KMS-11 (cell line): ENCODE measurements around the gene STK32C.

ENCODE experiments used
- H2AFZ ChIP-seq: fragments of 200-600 bp; sonication (generic); 2 replicates; pipeline ENCODE4 v1.6.1; 2016; ENCODE audit warnings: antibody characterized with exemption, mixed run types, low read depth
- H3K27ac ChIP-seq: fragments of 200-600 bp; sonication (generic); 2 replicates; pipeline ENCODE4 v1.6.1; 2016; ENCODE audit warnings: mild to moderate bottlenecking, mixed run types
- H3K27me3 ChIP-seq: fragments of 200-600 bp; sonication (generic); 2 replicates; pipeline ENCODE4 v1.6.1; 2017; ENCODE audit warnings: mild to moderate bottlenecking, low read depth, mixed run types, moderate library complexity; ENCODE audit not compliant: insufficient read depth
- H3K36me3 ChIP-seq: fragments of 200-600 bp; sonication (generic); 2 replicates; pipeline ENCODE4 v1.6.1; 2017; ENCODE audit warnings: mild to moderate bottlenecking, mixed run types; ENCODE audit not compliant: insufficient read depth
- H3K4me1 ChIP-seq: fragments of 200-600 bp; sonication (generic); 2 replicates; pipeline ENCODE4 v1.6.1; 2016; ENCODE audit warnings: mild to moderate bottlenecking, low read depth, mixed run types; ENCODE audit not compliant: poor library complexity, severe bottlenecking
- H3K4me2 ChIP-seq: fragments of 200-600 bp; sonication (generic); 2 replicates; pipeline ENCODE4 v1.7.0; 2016; ENCODE audit warnings: mild to moderate bottlenecking, mixed run types
- H3K4me3 ChIP-seq: fragments of 200-600 bp; sonication (generic); IDR thresholded peaks from 2 replicates; pipeline ENCODE4 v1.6.1; 2017; ENCODE audit warnings: low read depth, low read length, mixed read lengths; ENCODE audit not compliant: insufficient read depth
- H3K79me2 ChIP-seq: fragments of 200-600 bp; sonication (generic); 2 replicates; pipeline ENCODE4 v1.6.1; 2016; ENCODE audit warnings: low read depth, mixed run types; ENCODE audit not compliant: insufficient read depth
- H3K9ac ChIP-seq: fragments of 200-600 bp; sonication (generic); 2 replicates; pipeline ENCODE4 v1.6.1; 2016; ENCODE audit warnings: mild to moderate bottlenecking, mixed run types
- H4K20me1 ChIP-seq: fragments of 200-600 bp; sonication (generic); 2 replicates; pipeline ENCODE4 v1.6.1; 2016; ENCODE audit warnings: mild to moderate bottlenecking, mixed run types; ENCODE audit not compliant: insufficient read depth
- CTCF ChIP-seq: fragments of 200-600 bp; sonication (generic); conservative IDR thresholded peaks from 2 replicates; pipeline ENCODE4 v1.6.1; 2017; ENCODE audit warnings: low read depth, mild to moderate bottlenecking, antibody characterized with exemption, low read length, moderate library complexity, mixed read lengths

STK32C gene

GRCh38 chr10:132275426-132276178 is 32.1 kb downstream of the STK32C start:
- no peaks in the 10 kb centered on the region for H4K20me1 ChIP-seq
- H2AFZ ChIP-seq, result no peak overlapping the region
- no peak overlapping the region for H3K9ac ChIP-seq
- no peak overlapping the region for H3K4me3 ChIP-seq
- no peaks in the 10 kb centered on the region for H3K79me2 ChIP-seq
- no peak overlapping the region for H3K27ac ChIP-seq
- no peaks in the 10 kb centered on the region for H3K36me3 ChIP-seq
- no peaks in the 10 kb centered on the region for H3K4me1 ChIP-seq
- no peak overlapping the region for H3K4me2 ChIP-seq
- H3K27me3 ChIP-seq, result peaks cover 43% of the 10 kb centered on the region
- TF ChIP-seq CTCF, result no peak

GRCh38 chr10:132274986-132275385 is 32.8 kb downstream of the STK32C start:
- no peak overlapping the region for H3K4me2 ChIP-seq
- H3K79me2 ChIP-seq, result no peaks in the 10 kb centered on the region
- H3K27me3 ChIP-seq, result peaks cover 43% of the 10 kb centered on the region
- no peak overlapping the region for H3K27ac ChIP-seq
- H2AFZ ChIP-seq, result no peak overlapping the region
- no peaks in the 10 kb centered on the region for H4K20me1 ChIP-seq
- TF ChIP-seq CTCF, result no peak
- H3K4me1 ChIP-seq, result no peaks in the 10 kb centered on the region
- no peak overlapping the region for H3K9ac ChIP-seq
- H3K4me3 ChIP-seq, result no peak overlapping the region
- no peaks in the 10 kb centered on the region for H3K36me3 ChIP-seq

DNA sequence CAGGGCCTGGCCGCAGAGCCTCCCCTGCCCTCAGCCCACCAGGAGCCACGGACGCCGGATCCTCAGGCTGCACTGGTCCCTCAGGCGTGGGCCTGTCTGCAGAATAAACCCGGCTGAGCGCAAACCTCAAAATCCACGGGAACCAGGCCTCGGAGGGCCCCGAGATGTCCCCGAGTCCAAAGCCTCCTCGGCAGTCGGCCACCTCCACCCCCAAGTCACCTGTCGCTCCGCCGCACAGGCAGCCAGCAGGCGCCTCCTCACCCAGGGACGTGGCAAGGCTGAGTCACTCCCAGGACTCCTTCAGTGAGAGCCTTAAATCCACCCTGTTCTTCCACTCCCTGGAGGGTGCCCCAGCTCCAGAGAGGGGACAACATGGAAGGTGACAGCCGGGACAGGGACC is 33.2 kb downstream of the STK32C start:
- H3K4me1 ChIP-seq, result no peaks in the 10 kb centered on the region
- no peaks in the 10 kb centered on the region for H3K36me3 ChIP-seq
- no peaks in the 10 kb centered on the region for H3K79me2 ChIP-seq
- H3K4me3 ChIP-seq, result no peak overlapping the region
- H3K27me3 ChIP-seq, result peaks cover 43% of the 10 kb centered on the region
- H2AFZ ChIP-seq, result no peak overlapping the region
- no peak overlapping the region for H3K4me2 ChIP-seq
- no peak overlapping the region for H3K27ac ChIP-seq
- H3K9ac ChIP-seq, result no peak overlapping the region
- no peak for TF ChIP-seq CTCF
- H4K20me1 ChIP-seq, result no peaks in the 10 kb centered on the region

DNA sequence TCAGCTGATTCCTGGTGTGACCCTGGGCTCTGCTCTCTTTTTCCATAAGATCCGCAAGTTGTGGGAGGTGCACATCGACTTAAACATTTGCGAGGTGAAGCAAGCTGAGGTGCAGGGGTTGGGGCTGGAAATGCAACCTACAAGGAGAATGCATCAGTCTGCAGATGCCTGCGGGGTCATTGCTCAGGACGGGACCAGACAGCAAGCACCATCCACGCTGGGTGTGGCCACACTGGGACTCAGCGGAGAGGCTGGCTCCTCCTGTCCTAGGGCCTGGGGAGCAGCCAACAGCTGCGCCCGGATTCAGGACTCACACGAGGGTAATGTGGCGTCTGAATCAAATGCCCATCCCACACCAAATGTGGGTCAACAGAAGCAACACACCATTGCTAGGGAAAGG is 33.8 kb downstream of the STK32C start:
- no peak overlapping the region for H2AFZ ChIP-seq
- no peaks in the 10 kb centered on the region for H4K20me1 ChIP-seq

More for the DNA sequence above, 33.8 kb downstream of the STK32C start:
- H3K36me3 ChIP-seq, result no peaks in the 10 kb centered on the region
- no peak for TF ChIP-seq CTCF
- H3K4me3 ChIP-seq, result no peak overlapping the region
- H3K27ac ChIP-seq, result no peak overlapping the region
- no peaks in the 10 kb centered on the region for H3K4me1 ChIP-seq
- H3K9ac ChIP-seq, result no peak overlapping the region
- H3K79me2 ChIP-seq, result no peaks in the 10 kb centered on the region
- no peak overlapping the region for H3K4me2 ChIP-seq
- H3K27me3 ChIP-seq, result peaks cover 40% of the 10 kb centered on the region
